Esophagus squamous epithelium (tissue), 5 donors: Measurements from ENCODE around the gene C12orf50. TPM values are rescaled to one million over a fixed set of nuclear protein-coding genes. Genes with fewer than 3 reads are reported as not detected.

Experiments
- DNase-seq: peaks from one replicate; lab custom pipeline; 2025; lab: John Stamatoyannopoulos, UW
- H3K27ac ChIP-seq, 4 donors: fragments of 200-600 bp; sonication (generic); one replicate each; pipeline ENCODE4 v1.5.1; 2016 to 2019; ENCODE audit warnings: mild to moderate bottlenecking in 1 of 4
- H3K27me3 ChIP-seq, 4 donors: fragments of 200-600 bp; sonication (generic); 1 replicate in 3 of 4; 2 replicates in 1 of 4; pipeline versions ENCODE4 v1.5.1 to v1.6.0; 2017 to 2021; ENCODE audit warnings: antibody characterized with exemption in 1 of 4
- H3K36me3 ChIP-seq, 3 donors: fragments of 200-600 bp; sonication (generic); one replicate each; pipeline ENCODE4 v1.5.1; 2016 to 2019
- H3K4me1 ChIP-seq, 3 donors: fragments of 200-600 bp; sonication (generic); one replicate each; pipeline ENCODE4 v1.5.1; 2017 to 2019
- H3K4me3 ChIP-seq, 4 donors: fragments of 200-600 bp; sonication (generic); 1 replicate in 3 of 4; 2 replicates in 1 of 4; pipeline ENCODE4 v1.5.1; 2016 to 2019; ENCODE audit warnings: mild to moderate bottlenecking in 2 of 4, moderate library complexity in 1 of 4
- H3K9me3 ChIP-seq, 3 donors: fragments of 200-600 bp; sonication (generic); one replicate each; pipeline ENCODE4 v1.5.1; 2016 to 2019
- POLR2A ChIP-seq, 4 donors: fragments of 450-650 bp; IDR thresholded peaks; one replicate each; pipeline ENCODE4 v1.6.1; 2017; ENCODE audit warnings: antibody characterized with exemption in 4 of 4, mild to moderate bottlenecking in 4 of 4, moderate library complexity in 3 of 4
- WGBS, 2 donors: methylation state at CpG; one replicate each; pipeline ENCODE4 v1.1.5; 2018; 5-methylcytosine and 5-hydroxymethylcytosine counted together
- intact Hi-C: fragments of 100-400 bp; cut with DNase I; formaldehyde crosslinking; loops from one replicate; pipeline ENCODE4 v1.15.0; 2022
- total RNA-seq, 4 donors: library from RNA; depleted of rRNA; stranded (reverse); fragments of >200 nt; gene quantifications; one replicate each; pipeline ENCODE4 v1.1.0, GENCODE V29; 2016
- TF ChIP-seq, protein P1 (sequence below), 6 experiments: fragments of 450-650 bp in 4 of 6; fragments of 200-600 bp in 2 of 6; sonication (generic) in 2 of 6; IDR thresholded peaks; one replicate each; pipeline ENCODE4 v1.5.1; 2016 to 2019; ENCODE audit warnings: antibody characterized with exemption in 6 of 6, mild to moderate bottlenecking in 4 of 6, moderate library complexity in 4 of 6
- donor health status: DM: yes; HTN: yes; CAD: no.

C12orf50 gene
- total RNA-seq, 4 donors from 2014 or later: not detected

DNA sequence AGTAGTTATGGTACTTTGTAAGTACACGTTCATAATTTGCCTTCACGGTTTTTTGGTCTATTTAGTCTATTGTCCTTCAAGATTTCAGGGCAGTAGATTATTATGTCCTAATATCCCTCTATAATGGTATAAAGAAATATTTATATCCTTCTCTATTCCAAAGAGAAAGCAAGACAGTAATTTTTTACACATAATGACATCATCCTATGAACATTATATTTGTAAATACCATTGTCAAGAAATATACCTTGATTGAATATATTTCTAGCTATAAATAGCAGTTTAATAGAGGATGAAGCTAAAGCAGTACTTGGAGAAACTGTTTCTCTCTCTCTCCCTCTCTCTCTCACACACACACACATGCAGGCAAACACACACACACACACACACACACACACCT is 77.0 kb downstream of the C12orf50 start:
- TF ChIP-seq, protein P1, sequence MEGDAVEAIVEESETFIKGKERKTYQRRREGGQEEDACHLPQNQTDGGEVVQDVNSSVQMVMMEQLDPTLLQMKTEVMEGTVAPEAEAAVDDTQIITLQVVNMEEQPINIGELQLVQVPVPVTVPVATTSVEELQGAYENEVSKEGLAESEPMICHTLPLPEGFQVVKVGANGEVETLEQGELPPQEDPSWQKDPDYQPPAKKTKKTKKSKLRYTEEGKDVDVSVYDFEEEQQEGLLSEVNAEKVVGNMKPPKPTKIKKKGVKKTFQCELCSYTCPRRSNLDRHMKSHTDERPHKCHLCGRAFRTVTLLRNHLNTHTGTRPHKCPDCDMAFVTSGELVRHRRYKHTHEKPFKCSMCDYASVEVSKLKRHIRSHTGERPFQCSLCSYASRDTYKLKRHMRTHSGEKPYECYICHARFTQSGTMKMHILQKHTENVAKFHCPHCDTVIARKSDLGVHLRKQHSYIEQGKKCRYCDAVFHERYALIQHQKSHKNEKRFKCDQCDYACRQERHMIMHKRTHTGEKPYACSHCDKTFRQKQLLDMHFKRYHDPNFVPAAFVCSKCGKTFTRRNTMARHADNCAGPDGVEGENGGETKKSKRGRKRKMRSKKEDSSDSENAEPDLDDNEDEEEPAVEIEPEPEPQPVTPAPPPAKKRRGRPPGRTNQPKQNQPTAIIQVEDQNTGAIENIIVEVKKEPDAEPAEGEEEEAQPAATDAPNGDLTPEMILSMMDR (IDR thresholded peaks at IDR 0.05): no peak
- no peak for TF ChIP-seq POLR2A (IDR thresholded peaks at IDR 0.05)
- Histone ChIP-seq H3K36me3 (no peaks in the 10 kb centered on the region), H3K4me1 (no peaks in the 10 kb centered on the region), H3K9me3 (no peaks in the 10 kb centered on the region), H3K4me3 (no peak overlapping the region), H3K27me3 (no peaks in the 10 kb centered on the region), H3K27ac (no peak overlapping the region)
- intact Hi-C loops: no loop called here
- 83 to 87% methylated on average over 2 of the region's 2 CpGs for WGBS, 2 donors
- DNase-seq: no peak

DNA sequence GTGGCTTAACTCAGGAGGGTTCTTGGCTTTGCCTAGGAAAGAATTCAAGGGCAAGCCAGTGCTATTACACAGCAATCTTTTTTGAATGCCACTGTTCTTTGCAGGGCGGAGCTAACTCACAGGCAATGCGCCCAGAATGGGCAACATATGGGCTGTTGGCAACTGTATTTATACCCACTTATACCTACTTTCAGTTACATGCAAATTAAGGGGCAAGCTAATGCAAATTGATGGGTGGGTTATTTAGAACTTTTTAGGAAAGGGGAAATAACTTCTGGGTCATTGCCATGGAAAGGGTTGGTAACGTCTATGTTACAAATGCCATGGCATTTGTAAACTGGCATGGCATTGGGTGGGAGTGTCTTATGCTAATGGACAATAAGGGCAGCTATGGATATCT is 85.4 kb downstream of the C12orf50 start:
- 50 to 55% methylated on average over 3 of the region's 3 CpGs for WGBS, 2 donors
- no peaks in the 10 kb centered on the region for H3K36me3 ChIP-seq
- H3K4me1 ChIP-seq: no peaks in the 10 kb centered on the region
- TF ChIP-seq, protein P1 (IDR thresholded peaks at IDR 0.05): no peak
- TF ChIP-seq POLR2A (IDR thresholded peaks at IDR 0.05): no peak
- H3K4me3 ChIP-seq: no peak overlapping the region
- H3K27ac ChIP-seq: no peak overlapping the region
- no peaks in the 10 kb centered on the region for H3K27me3 ChIP-seq
- no peak for DNase-seq
- intact Hi-C loops: no loop called here
- H3K9me3 ChIP-seq: no peaks in the 10 kb centered on the region

DNA sequence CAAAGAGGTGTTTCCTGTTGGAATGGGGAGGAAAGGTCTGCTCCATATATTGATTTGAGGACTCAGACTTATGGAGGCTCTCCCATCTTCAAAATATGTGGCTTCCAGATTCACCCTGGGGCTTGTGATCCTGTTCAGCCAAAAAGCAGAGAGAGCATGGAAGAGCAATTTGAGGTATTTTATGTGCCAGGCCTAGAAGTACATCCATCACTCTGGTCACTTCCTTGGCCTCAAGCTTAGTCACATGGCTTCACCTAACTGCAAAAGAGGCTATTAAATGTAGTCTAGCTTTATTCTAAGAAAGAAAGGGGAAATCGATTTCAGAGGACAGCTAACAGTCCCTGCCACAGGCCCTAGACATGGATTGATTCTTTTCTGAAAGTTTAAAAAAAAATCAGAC is 86.2 kb downstream of the C12orf50 start:
- intact Hi-C loops: no loop called here
- no peaks in the 10 kb centered on the region for H3K36me3 ChIP-seq
- no peaks in the 10 kb centered on the region for H3K4me1 ChIP-seq
- H3K9me3 ChIP-seq: no peaks in the 10 kb centered on the region
- H3K27ac ChIP-seq: no peak overlapping the region
- no peak for DNase-seq
- 18 to 33% methylated on average over 1 of the region's 1 CpG for WGBS, 2 donors
- H3K4me3 ChIP-seq: no peak overlapping the region
- H3K27me3 ChIP-seq: no peaks in the 10 kb centered on the region
- TF ChIP-seq POLR2A (IDR thresholded peaks at IDR 0.05): no peak
- TF ChIP-seq, protein P1 (IDR thresholded peaks at IDR 0.05): no peak

DNA sequence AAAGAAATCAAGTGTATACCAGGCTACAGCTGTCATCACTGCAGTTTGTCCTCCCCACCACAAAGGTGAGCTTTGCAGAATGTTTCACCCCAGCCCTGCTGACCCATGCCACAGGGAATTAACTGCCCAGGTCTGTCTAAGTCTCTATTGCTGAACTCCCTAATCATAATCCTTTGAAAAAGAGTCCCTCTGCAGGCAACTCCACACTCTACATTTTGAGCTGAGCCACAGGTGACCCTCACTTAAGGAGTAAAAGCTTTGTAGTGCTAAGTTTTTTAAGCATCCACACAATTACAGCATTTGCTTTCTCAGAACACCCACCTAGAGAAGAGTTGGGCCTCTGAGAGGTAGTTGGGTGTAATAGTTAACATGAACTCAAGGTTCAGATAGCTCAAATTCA is 90.0 kb downstream of the C12orf50 start:
- H3K9me3 ChIP-seq: no peaks in the 10 kb centered on the region
- TF ChIP-seq, protein P1 (IDR thresholded peaks at IDR 0.05): no peak
- no peak for TF ChIP-seq POLR2A (IDR thresholded peaks at IDR 0.05)
- DNase-seq: no peak
- H3K27ac ChIP-seq: no peak overlapping the region
- no peaks in the 10 kb centered on the region for H3K36me3 ChIP-seq
- intact Hi-C loops: no loop called here
- H3K27me3 ChIP-seq: no peaks in the 10 kb centered on the region
- H3K4me1 ChIP-seq: no peaks in the 10 kb centered on the region
- H3K4me3 ChIP-seq: no peak overlapping the region

DNA sequence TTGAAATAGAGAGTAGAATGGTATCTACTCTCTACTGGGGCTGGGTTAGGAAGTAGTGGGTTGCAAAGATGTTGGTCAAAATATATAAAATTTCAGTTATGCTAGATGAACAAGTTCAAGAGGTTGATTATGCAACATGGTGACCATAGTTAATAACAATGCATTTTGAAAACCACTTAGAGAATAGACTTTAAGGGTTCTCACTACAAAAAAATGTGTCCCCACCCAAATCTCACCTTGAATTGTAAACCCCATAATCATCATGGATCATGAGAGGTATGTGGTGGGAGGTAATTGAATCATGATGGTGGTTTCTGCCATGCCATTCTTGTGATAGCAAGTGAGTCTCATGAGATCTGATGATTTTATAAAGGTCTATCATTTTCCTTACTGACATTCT is 94.0 kb downstream of the C12orf50 start:
- no peaks in the 10 kb centered on the region for H3K27me3 ChIP-seq
- intact Hi-C loops: no loop called here

More for the DNA sequence above, 94.0 kb downstream of the C12orf50 start:
- no peaks in the 10 kb centered on the region for H3K9me3 ChIP-seq
- DNase-seq: no peak
- H3K4me1 ChIP-seq: no peaks in the 10 kb centered on the region
- H3K27ac ChIP-seq: no peak overlapping the region
- no peak overlapping the region for H3K4me3 ChIP-seq
- no peaks in the 10 kb centered on the region for H3K36me3 ChIP-seq
- no peak for TF ChIP-seq POLR2A (IDR thresholded peaks at IDR 0.05)
- TF ChIP-seq, protein P1 (IDR thresholded peaks at IDR 0.05): no peak
